Suppressor macrophage treated with lipopolysaccharide for 4 hours (primary cell): Measurements from ENCODE around the gene TESK2.
"Not testable (repeated sequence)": the region's sequence is repeated elsewhere in the genome, so short reads cannot be mapped to it uniquely, and the experiment has no call there.

Source experiments
- DNase-seq: peaks from one replicate; pipeline ENCODE4 v3.0.0-alpha.2; 2020

TESK2 gene

GRCh38 chr1:45410850-45411509 is 80.0 kb downstream of the TESK2 start:
- DNase-seq, result peak; percentile 57

- DNase-seq, result peak; percentile 73
Measured at GRCh38 chr1:45409276-45409675, 81.7 kb downstream of the TESK2 start.

- DNase-seq, result peak; percentile 18
Measured at GRCh38 chr1:45407629-45408287, 83.2 kb downstream of the TESK2 start.

- DNase-seq, result no peak
Measured at GRCh38 chr1:45405636-45406035, 85.3 kb downstream of the TESK2 start.

GRCh38 chr1:45403718-45404117 is 87.2 kb downstream of the TESK2 start:
- no peak for DNase-seq

- DNase-seq, result peak; percentile 14
Measured at GRCh38 chr1:45403298-45403697, 87.7 kb downstream of the TESK2 start.

- no peak for DNase-seq
Measured at GRCh38 chr1:45401524-45401923, 89.4 kb downstream of the TESK2 start.

GRCh38 chr1:45400049-45400448 is 90.9 kb downstream of the TESK2 start:
- no peak for DNase-seq

- DNase-seq, result no peak
Measured at GRCh38 chr1:45397285-45397684, 93.7 kb downstream of the TESK2 start.

- no peak for DNase-seq
Measured at GRCh38 chr1:45395582-45395981, 95.4 kb downstream of the TESK2 start.

- DNase-seq, result no peak
Measured at GRCh38 chr1:45395051-45395450, 95.9 kb downstream of the TESK2 start.

GRCh38 chr1:45394342-45394741 is 96.6 kb downstream of the TESK2 start:
- DNase-seq, result no peak

- peak; percentile 85 for DNase-seq
Measured at GRCh38 chr1:45393718-45394302, 97.2 kb downstream of the TESK2 start.

GRCh38 chr1:45386219-45386618 is 104.7 kb downstream of the TESK2 start:
- no peak for DNase-seq

GRCh38 chr1:45385302-45385701 is 105.7 kb downstream of the TESK2 start:
- no peak for DNase-seq

- DNase-seq, result not testable (repeated sequence)
Measured at GRCh38 chr1:45384213-45384612, 106.8 kb downstream of the TESK2 start.

GRCh38 chr1:45383191-45383590 is 107.8 kb downstream of the TESK2 start:
- no peak for DNase-seq

- no peak for DNase-seq
Measured at GRCh38 chr1:45381243-45381642, 109.7 kb downstream of the TESK2 start.

GRCh38 chr1:45380730-45381129 is 110.2 kb downstream of the TESK2 start:
- no peak for DNase-seq

- DNase-seq, result no peak
Measured at GRCh38 chr1:45380125-45380524, 110.8 kb downstream of the TESK2 start.

- DNase-seq, result no peak
Measured at GRCh38 chr1:45379524-45379923, 111.4 kb downstream of the TESK2 start.

- DNase-seq, result no peak
Measured at GRCh38 chr1:45378184-45378583, 112.8 kb downstream of the TESK2 start.

GRCh38 chr1:45375104-45376090 is 115.6 kb downstream of the TESK2 start:
- no peak for DNase-seq
